H1 (cell line): Measurements from ENCODE around the gene IRF3. TPM values are rescaled to one million over a fixed set of nuclear protein-coding genes. Genes with fewer than 3 reads are reported as not detected.

ENCODE experiments used
- BACH1 ChIP-seq: IDR thresholded peaks from 2 replicates; pipeline ENCODE4 v1.6.1; 2012; ENCODE audit warnings: low read length, improper control_type of control experiment
- HDAC2 ChIP-seq, 2 experiments: fragments of 300-600 bp in 1 of 2; sonication (generic) in 1 of 2; IDR thresholded peaks; 2 replicates each; pipeline ENCODE4 v1.6.1; 2011 to 2012; ENCODE audit warnings: low read depth in 2 of 2, low read length in 2 of 2, mild to moderate bottlenecking in 2 of 2, moderate library complexity in 2 of 2, borderline replicate concordance in 1 of 2, inconsistent platforms in 1 of 2
- POLR2AphosphoS5 ChIP-seq: IDR thresholded peaks from 2 replicates; pipeline ENCODE4 v1.6.1; 2011; ENCODE audit warnings: low read depth, low read length
- SIN3A ChIP-seq, 2 experiments: IDR thresholded peaks in 1 of 2; conservative IDR thresholded peaks in 1 of 2; 2 replicates each; pipeline ENCODE4 v1.6.1; 2011 to 2012; ENCODE audit warnings: low read length in 2 of 2, improper control_type of control experiment in 1 of 2, low read depth in 1 of 2, mild to moderate bottlenecking in 1 of 2
- SUZ12 ChIP-seq: fragments of 200-600 bp; sonication (generic); IDR thresholded peaks from 2 replicates; pipeline ENCODE4 v1.6.1; 2012; ENCODE audit warnings: mild to moderate bottlenecking, inconsistent platforms, low read length, moderate library complexity, mixed read lengths
- TAF1 ChIP-seq: IDR thresholded peaks from 2 replicates; pipeline ENCODE4 v1.6.1; 2011; ENCODE audit warnings: mild to moderate bottlenecking, low read depth, low read length
- USF2 ChIP-seq: IDR thresholded peaks from 2 replicates; pipeline ENCODE4 v1.6.1; 2011; ENCODE audit warnings: low read length, improper control_type of control experiment
- polyA plus RNA-seq, 7 experiments: library from polyadenylated mRNA; depleted of rRNA in 3 of 7; stranded (reverse) in 5 of 7; unstranded in 2 of 7; fragments of >200 nt in 5 of 7; fragments of 200-250 nt in 2 of 7; gene quantifications; 1 replicate in 5 of 7; 2 replicates in 1 of 7; 4 replicates in 1 of 7; pipeline versions ENCODE4 v1.2.1 to v1.2.3, GENCODE V29; 2011 to 2013; ENCODE audit warnings: missing spikeins in 2 of 7, mixed read lengths in 2 of 7
- total RNA-seq: library from RNA; stranded (reverse); fragmentation: NEBNext Ultra II Directional; extraction: Animal tissue kit (Norgen Biotek cat#: 25700); gene quantifications from 2 replicates; pipeline ENCODE4 v1.2.1, GENCODE V29; 2021

Gene IRF3
- total and polyA plus RNA-seq, 2 of the 8 experiments (the other 6 are each of a cell fraction or from before 2014, with no cell fraction given), result 103 to 114 TPM

GRCh38 chr19:49651029-49651819, 14.4 kb downstream of the IRF3 start (continued):
- TF ChIP-seq BACH1 (no peak), SUZ12 (no peak), SIN3A (conservative IDR thresholded peaks at IDR 0.05 in 1 of 2, IDR thresholded peaks at IDR 0.05 in 1 of 2; ENCODE audit: low read depth in 1 of 2, low read length in 2 of 2) (no peak), TAF1 (no peak), HDAC2 (IDR thresholded peaks at IDR 0.05; ENCODE audit: borderline replicate concordance in 1 of 2, low read depth in 2 of 2, low read length in 2 of 2) (no peak), USF2 (no peak), POLR2AphosphoS5 (no peak)
